AG04449 (cell line): Measurements from ENCODE around the gene PLXNB1.
A peak's percentile ranks its signal among the peaks of the same experiment; 100 is the strongest.
"Not testable (repeated sequence)": the region's sequence is repeated elsewhere in the genome, so short reads cannot be mapped to it uniquely, and the experiment has no call there.

Source experiments
- CTCF ChIA-PET: fragments of 350-600 bp; formaldehyde crosslinking; extraction: SDS; loops from one replicate; lab custom pipeline; 2021; ENCODE audit warnings: antibody characterized with exemption; lab: Yijun Ruan, JAX
- POLR2A ChIA-PET: fragments of 400-600, 350-600 bp; formaldehyde crosslinking; extraction: SDS; loops from one replicate; lab custom pipeline; 2020; ENCODE audit warnings: antibody characterized with exemption, inconsistent platforms; lab: Yijun Ruan, JAX
- DNase-seq: peaks from one replicate; pipeline ENCODE4 v3.0.0-alpha.2; 2010; ENCODE audit warnings: low read depth, low spot score
- H3K4me3 ChIP-seq: 2 replicates; pipeline ENCODE4 v1.5.1; 2011; ENCODE audit warnings: low read depth, mild to moderate bottlenecking, control low read depth, low read length
- CTCF ChIP-seq: IDR thresholded peaks from one replicate; pipeline ENCODE4 v1.5.1; 2011; ENCODE audit warnings: mild to moderate bottlenecking, moderate library complexity, low read length, control low read depth, inconsistent platforms; ENCODE audit not compliant: insufficient read depth; ENCODE audit errors: missing control alignments

Gene PLXNB1

GRCh38 chr3:48474619-48475018 is 44.7 kb upstream of the PLXNB1 start:
- POLR2A ChIA-PET, result no interaction called here
- CTCF ChIA-PET, result interaction anchor here (1.4 to 3.9 kb wide), 3 partner anchors 11 to 74 kb away, joined by 5 to 30 read pairs (median 10); no protein-coding TSS in a partner anchor
- H3K4me3 ChIP-seq, result no peak overlapping the region
- TF ChIP-seq CTCF, result no peak
- DNase-seq, result no peak

GRCh38 chr3:48474031-48474430 is 44.1 kb upstream of the PLXNB1 start:
- not testable (repeated sequence) for DNase-seq, H3K4me3 ChIP-seq
- CTCF ChIA-PET, result interaction anchor here (0.8 to 3.9 kb wide), 14 partner anchors 8 to 162 kb away, joined by 3 to 30 read pairs (median 4); partner anchors contain the start of gene SLC26A6
- POLR2A ChIA-PET, result interaction anchor here (0.7 to 1.1 kb wide), 2 partner anchors 19 to 25 kb away, joined by 3 read pairs; no protein-coding TSS in a partner anchor

GRCh38 chr3:48473617-48473952 is 43.7 kb upstream of the PLXNB1 start:
- H3K4me3 ChIP-seq, result no peak overlapping the region
- ChIA-PET POLR2A (interaction anchor here (0.7 to 1.1 kb wide), 3 partner anchors 19 to 122 kb away, joined by 3 read pairs; partner anchors contain the start of gene COL7A1), CTCF (interaction anchor here (0.8 to 3.9 kb wide), 16 partner anchors 8 to 162 kb away, joined by 3 to 30 read pairs (median 4); partner anchors contain the start of gene SLC26A6)
- TF ChIP-seq CTCF, result no peak
- DNase-seq, result no peak

GRCh38 chr3:48472923-48473616 is 43.2 kb upstream of the PLXNB1 start:
- POLR2A ChIA-PET, result interaction anchor here (0.5 to 1.1 kb wide), 4 partner anchors 20 to 122 kb away, joined by 3 read pairs; partner anchors contain the start of genes CCDC51 and COL7A1
- peak; percentile 46 for TF ChIP-seq CTCF
- peak; percentile 45 for DNase-seq
- CTCF ChIA-PET, result interaction anchor here (0.8 to 3.9 kb wide), 16 partner anchors 9 to 162 kb away, joined by 3 to 30 read pairs (median 4); partner anchors contain the start of gene SLC26A6
- peak overlapping the region; percentile 85 for H3K4me3 ChIP-seq

GRCh38 chr3:48472673-48472922 is 42.7 kb upstream of the PLXNB1 start:
- peak overlapping the region; percentile 85 for H3K4me3 ChIP-seq
- TF ChIP-seq CTCF, result no peak
- CTCF ChIA-PET, result interaction anchor here (1.0 to 3.9 kb wide), 11 partner anchors 9 to 86 kb away, joined by 3 to 30 read pairs (median 10); no protein-coding TSS in a partner anchor
- no peak for DNase-seq
- POLR2A ChIA-PET, result interaction anchor here (1.3 kb wide), 1 partner anchor 26 kb away, joined by 7 read pairs; the partner anchor contains the start of gene ATRIP

- no peak overlapping the region for H3K4me3 ChIP-seq
- ChIA-PET POLR2A (no interaction called here), CTCF (interaction anchor here (1.0 to 2.2 kb wide), 4 partner anchors 16 to 89 kb away, joined by 3 to 8 read pairs (median 5); no protein-coding TSS in a partner anchor)
- no peak for DNase-seq
- no peak for TF ChIP-seq CTCF
These were observed 40.4 kb upstream of the PLXNB1 start for GRCh38 chr3:48470286-48470685.
